Stomach (tissue), 4 donors: ENCODE measurements around the gene SPATA6L.

ENCODE experiments used
- POLR2A ChIP-seq, 4 donors: fragments of 450-650 bp; IDR thresholded peaks; one replicate each; pipeline ENCODE4 v1.6.1; 2016; ENCODE audit warnings: antibody characterized with exemption in 4 of 4, control low read depth in 2 of 4, mild to moderate bottlenecking in 1 of 4, moderate library complexity in 1 of 4
- TF ChIP-seq, protein P1 (sequence below), 7 experiments: fragments of 450-650 bp in 4 of 7; fragments of 200-600 bp in 3 of 7; sonication (generic) in 3 of 7; IDR thresholded peaks; one replicate each; pipeline ENCODE4 v1.5.1; 2016 to 2019; ENCODE audit warnings: antibody characterized with exemption in 7 of 7, control low read depth in 2 of 7, mild to moderate bottlenecking in 1 of 7

DNA sequence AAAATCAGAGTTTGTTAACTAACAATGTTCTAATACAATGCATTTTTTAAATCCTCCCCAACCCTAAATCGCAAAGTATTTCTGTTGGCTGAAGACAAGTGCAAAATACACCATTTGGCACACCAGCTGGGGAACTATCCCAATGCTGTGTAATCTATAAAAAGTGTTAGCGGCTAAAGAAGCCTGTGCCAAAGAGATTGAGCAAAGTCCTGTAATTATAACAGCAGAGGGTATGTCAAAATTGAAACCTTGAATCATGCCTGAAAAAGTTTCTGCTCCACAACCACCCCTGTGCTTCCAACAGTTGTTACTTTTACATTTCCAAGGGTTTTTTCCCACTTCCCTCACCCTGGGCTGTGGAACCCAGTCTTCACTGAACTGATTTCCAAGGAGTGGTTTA, 87.3 kb downstream of the SPATA6L start:
- TF ChIP-seq, protein P1, sequence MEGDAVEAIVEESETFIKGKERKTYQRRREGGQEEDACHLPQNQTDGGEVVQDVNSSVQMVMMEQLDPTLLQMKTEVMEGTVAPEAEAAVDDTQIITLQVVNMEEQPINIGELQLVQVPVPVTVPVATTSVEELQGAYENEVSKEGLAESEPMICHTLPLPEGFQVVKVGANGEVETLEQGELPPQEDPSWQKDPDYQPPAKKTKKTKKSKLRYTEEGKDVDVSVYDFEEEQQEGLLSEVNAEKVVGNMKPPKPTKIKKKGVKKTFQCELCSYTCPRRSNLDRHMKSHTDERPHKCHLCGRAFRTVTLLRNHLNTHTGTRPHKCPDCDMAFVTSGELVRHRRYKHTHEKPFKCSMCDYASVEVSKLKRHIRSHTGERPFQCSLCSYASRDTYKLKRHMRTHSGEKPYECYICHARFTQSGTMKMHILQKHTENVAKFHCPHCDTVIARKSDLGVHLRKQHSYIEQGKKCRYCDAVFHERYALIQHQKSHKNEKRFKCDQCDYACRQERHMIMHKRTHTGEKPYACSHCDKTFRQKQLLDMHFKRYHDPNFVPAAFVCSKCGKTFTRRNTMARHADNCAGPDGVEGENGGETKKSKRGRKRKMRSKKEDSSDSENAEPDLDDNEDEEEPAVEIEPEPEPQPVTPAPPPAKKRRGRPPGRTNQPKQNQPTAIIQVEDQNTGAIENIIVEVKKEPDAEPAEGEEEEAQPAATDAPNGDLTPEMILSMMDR (IDR thresholded peaks at IDR 0.05) = no peak
- no peak for TF ChIP-seq POLR2A (IDR thresholded peaks at IDR 0.05)
